HepG2 (cell line): ENCODE results near the gene TERB2. TPM values are rescaled to one million over a fixed set of nuclear protein-coding genes. Genes with fewer than 3 reads are reported as not detected.
A peak's percentile ranks its signal among the peaks of the same experiment; 100 is the strongest.

Experiments used
- ATF2 ChIP-seq: sonication (generic); formaldehyde crosslinking; IDR thresholded peaks from 2 replicates; pipeline ENCODE4 v1.4.0; 2020; ENCODE audit warnings: missing genetic modification reagents
- CTCF ChIP-seq: sonication (generic); formaldehyde crosslinking; IDR thresholded peaks from 2 replicates; pipeline ENCODE4 v1.5.0; 2020; ENCODE audit warnings: mild to moderate bottlenecking, missing genetic modification reagents, moderate library complexity
- DMAP1 ChIP-seq: IDR thresholded peaks from 2 replicates; pipeline ENCODE4 v1.6.1; 2016
- FIP1L1 ChIP-seq: fragments of 200-400 bp; formaldehyde crosslinking; IDR thresholded peaks from 2 replicates; pipeline ENCODE4 v1.6.1; 2018; ENCODE audit warnings: low read depth, mild to moderate bottlenecking, low read length, moderate library complexity, borderline replicate concordance; ENCODE audit not compliant: insufficient read depth
- NFIB ChIP-seq: sonication (generic); formaldehyde crosslinking; IDR thresholded peaks from 2 replicates; pipeline ENCODE4 v1.9.0; 2021; ENCODE audit warnings: missing genetic modification reagents, mild to moderate bottlenecking, borderline replicate concordance
- NFRKB ChIP-seq: fragments of 450-650 bp; IDR thresholded peaks from 2 replicates; pipeline ENCODE4 v1.6.1; 2017
- NPAS2 ChIP-seq: sonication (generic); formaldehyde crosslinking; IDR thresholded peaks from 2 replicates; pipeline ENCODE4 v1.8.0; 2022; ENCODE audit warnings: mild to moderate bottlenecking, missing genetic modification reagents, borderline replicate concordance
- POLR2AphosphoS5 ChIP-seq: IDR thresholded peaks from 2 replicates; pipeline ENCODE4 v1.6.1; 2012; ENCODE audit warnings: low read depth, low read length
- SKI ChIP-seq: fragments of 450-650 bp; IDR thresholded peaks from one replicate; pipeline ENCODE4 v1.6.1; 2018; ENCODE audit warnings: mild to moderate bottlenecking; ENCODE audit not compliant: partially characterized antibody
- SP4 ChIP-seq: sonication (generic); formaldehyde crosslinking; IDR thresholded peaks from 2 replicates; pipeline ENCODE4 v1.8.1; 2023; ENCODE audit warnings: mild to moderate bottlenecking, missing genetic modification reagents
- SPEN ChIP-seq: sonication (generic); formaldehyde crosslinking; IDR thresholded peaks from 2 replicates; pipeline ENCODE4 v1.5.1; 2020; ENCODE audit warnings: low read depth, mild to moderate bottlenecking, missing genetic modification reagents
- TBL1XR1 ChIP-seq: fragments of 150-350 bp; IDR thresholded peaks from 2 replicates; pipeline ENCODE4 v1.6.1; 2014; ENCODE audit warnings: borderline replicate concordance, low read length; ENCODE audit not compliant: partially characterized antibody
- ZBED4 ChIP-seq: sonication (generic); formaldehyde crosslinking; IDR thresholded peaks from 2 replicates; pipeline ENCODE4 v1.4.0; 2020; ENCODE audit warnings: missing genetic modification reagents, borderline replicate concordance
- ZEB1 ChIP-seq: IDR thresholded peaks from 2 replicates; pipeline ENCODE4 v1.6.1; 2012; ENCODE audit warnings: mild to moderate bottlenecking, low read depth, inconsistent platforms; ENCODE audit not compliant: insufficient replicate concordance
- ZKSCAN8 ChIP-seq: IDR thresholded peaks from 2 replicates; pipeline ENCODE4 v1.6.1; 2016; ENCODE audit warnings: borderline replicate concordance, missing genetic modification reagents, missing compliant biosample characterization
- ZNF232 ChIP-seq: sonication (generic); formaldehyde crosslinking; IDR thresholded peaks from 2 replicates; pipeline ENCODE4 v1.4.0; 2020; ENCODE audit warnings: missing genetic modification reagents, borderline replicate concordance
- ZNF280B ChIP-seq: sonication (generic); formaldehyde crosslinking; IDR thresholded peaks from 2 replicates; pipeline ENCODE4 v1.5.0; 2020; ENCODE audit warnings: missing genetic modification reagents, mild to moderate bottlenecking, borderline replicate concordance
- ZNF33B ChIP-seq: sonication (generic); formaldehyde crosslinking; IDR thresholded peaks from 2 replicates; pipeline ENCODE4 v1.5.1; 2020; ENCODE audit warnings: mild to moderate bottlenecking, missing genetic modification reagents
- ZNF484 ChIP-seq: sonication (generic); formaldehyde crosslinking; IDR thresholded peaks from 2 replicates; pipeline ENCODE4 v1.5.1; 2020; ENCODE audit warnings: mild to moderate bottlenecking, low read depth, missing genetic modification reagents, borderline replicate concordance
- polyA plus RNA-seq, 8 experiments: library from polyadenylated mRNA; depleted of rRNA in 3 of 8; stranded (reverse) in 7 of 8; unstranded in 1 of 8; fragments of >200 nt; fragmentation: Illumina TruSeq in 4 of 8; extraction: Trizol in 4 of 8; gene quantifications; 2 replicates each; pipeline versions ENCODE4 v1.2.1 to v1.2.3, GENCODE V29; 2011 to 2016; ENCODE audit warnings: low read depth in 4 of 8, missing spikeins in 1 of 8, mixed read lengths in 1 of 8; ENCODE audit not compliant: insufficient read depth in 1 of 8
- total RNA-seq, 5 experiments: library from RNA; depleted of rRNA; stranded (reverse); fragments of >200 nt; fragmentation: Illumina TruSeq; extraction: Trizol; gene quantifications; 2 replicates each; pipeline ENCODE4 v1.2.3, GENCODE V29; 2016; ENCODE audit warnings: low read depth in 1 of 5

The TERB2 gene
- total and polyA plus RNA-seq, 2 of the 13 experiments (the other 11 are each of a cell fraction or from before 2014, with no cell fraction given), result not detected

GRCh38 chr15:45022871-45023658 is 66.6 kb downstream of the TERB2 start, which contains the start of gene SORD (continued):
- TF ChIP-seq ZKSCAN8, result no peak
- peak; percentile 39; the same call in 1 of the 2 replicates for TF ChIP-seq DMAP1 (CRISPR knock-in tag)
- peak; percentile 64; the same call in 1 of the 2 replicates for TF ChIP-seq ZNF232 (CRISPR knock-in tag)
- TF ChIP-seq NFIB (CRISPR knock-in tag), result peak; percentile 58; the same call in 1 of the 2 replicates
- no peak for TF ChIP-seq ZEB1
- no peak for TF ChIP-seq ZBED4
- peak; percentile 93 for TF ChIP-seq POLR2AphosphoS5
- TF ChIP-seq FIP1L1, result no peak
- no peak; the same call in 1 of the 2 replicates for TF ChIP-seq SPEN (CRISPR knock-in tag)
- TF ChIP-seq CTCF (CRISPR knock-in tag), result peak; percentile 46
- no peak for TF ChIP-seq NFRKB
- TF ChIP-seq ZNF484 (CRISPR knock-in tag), result no peak
- TF ChIP-seq ATF2, result no peak
- peak; percentile 91 for TF ChIP-seq ZNF280B (CRISPR knock-in tag)
- TF ChIP-seq TBL1XR1, result no peak
- no peak for TF ChIP-seq NPAS2 (CRISPR knock-in tag)
- TF ChIP-seq SP4, result peak; percentile 82
- TF ChIP-seq SKI, result no peak
- peak; percentile 71; the same call in 1 of the 2 replicates for TF ChIP-seq ZNF33B (CRISPR knock-in tag)
